MCF 10A (cell line): ENCODE results near the gene CALML6. TPM values are rescaled to one million over a fixed set of nuclear protein-coding genes. Genes with fewer than 3 reads are reported as not detected.
A peak's percentile ranks its signal among the peaks of the same experiment; 100 is the strongest.

Experiments used
- Bru-seq: library from RNA; stranded (reverse); fragments of 400-500 nt; gene quantifications from one replicate; lab custom pipeline; 2021; lab: Mats Ljungman, UMichigan
- BruChase-seq, 2 experiments: library from RNA; stranded (reverse); fragments of 400-500 nt; gene quantifications; one replicate each; lab custom pipeline; 2021; lab: Mats Ljungman, UMichigan
- BruUV-seq: library from RNA; stranded (reverse); fragments of 400-500 nt; replicated peaks from 2 replicates; lab custom pipeline; 2021; lab: Mats Ljungman, UMichigan
- CTCF ChIA-PET: fragments of 300-600 bp; sonication (Branson Sonifier 250); formaldehyde crosslinking; extraction: SDS; loops from one replicate; lab custom pipeline; 2021; ENCODE audit warnings: antibody characterized with exemption, inconsistent platforms; lab: Yijun Ruan, JAX
- POLR2A ChIA-PET: fragments of 300-600, 350-650 bp; sonication (Branson Sonifier 250); formaldehyde crosslinking; extraction: SDS; loops from one replicate; lab custom pipeline; 2020; ENCODE audit warnings: antibody characterized with exemption, inconsistent platforms; lab: Yijun Ruan, JAX
- DNase-seq: peaks from one replicate; pipeline ENCODE4 v3.0.0-alpha.2; 2018; ENCODE audit not compliant: unreplicated experiment
- H3K27ac Mint-ChIP-seq: one replicate; pipeline ENCODE4 v1.8.0; 2022; ENCODE audit warnings: mild to moderate bottlenecking, low read depth, mixed read lengths; ENCODE audit not compliant: unreplicated experiment
- H3K27me3 Mint-ChIP-seq: one replicate; pipeline ENCODE4 v1.8.0; 2022; ENCODE audit warnings: mixed read lengths; ENCODE audit not compliant: insufficient read depth, unreplicated experiment
- H3K36me3 Mint-ChIP-seq: one replicate; pipeline ENCODE4 v1.8.0; 2022; ENCODE audit warnings: mild to moderate bottlenecking, moderate library complexity, mixed read lengths; ENCODE audit not compliant: insufficient read depth, unreplicated experiment
- H3K4me1 Mint-ChIP-seq: one replicate; pipeline ENCODE4 v1.8.0; 2022; ENCODE audit warnings: mixed read lengths; ENCODE audit not compliant: insufficient read depth, unreplicated experiment
- H3K4me3 Mint-ChIP-seq: one replicate; pipeline ENCODE4 v1.8.0; 2022; ENCODE audit warnings: mild to moderate bottlenecking, moderate library complexity, mixed read lengths; ENCODE audit not compliant: unreplicated experiment
- H3K9me3 Mint-ChIP-seq: one replicate; pipeline ENCODE4 v1.8.0; 2022; ENCODE audit warnings: mixed read lengths; ENCODE audit not compliant: unreplicated experiment
- intact Hi-C: fragments of 100-400 bp; cut with micrococcal nuclease; formaldehyde crosslinking; loops from 2 replicates; pipeline ENCODE4 v1.14.1; 2022
- long read RNA-seq: library from polyadenylated mRNA; stranded (forward); transcript quantifications from one replicate; pipeline ENCODE4 v2.0.0, GENCODE V29; 2022
- total RNA-seq: library from RNA; stranded (reverse); gene quantifications from 2 replicates; pipeline ENCODE4 v1.2.3, GENCODE V29; 2022
- TF ChIP-seq, protein P1 (sequence below): fragments of 200-600 bp; IDR thresholded peaks from one replicate; pipeline ENCODE4 v1.8.0; 2022; ENCODE audit warnings: antibody characterized with exemption, mild to moderate bottlenecking; ENCODE audit not compliant: unreplicated experiment

CALML6 gene, protein sequence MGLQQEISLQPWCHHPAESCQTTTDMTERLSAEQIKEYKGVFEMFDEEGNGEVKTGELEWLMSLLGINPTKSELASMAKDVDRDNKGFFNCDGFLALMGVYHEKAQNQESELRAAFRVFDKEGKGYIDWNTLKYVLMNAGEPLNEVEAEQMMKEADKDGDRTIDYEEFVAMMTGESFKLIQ
- total RNA-seq: 1.7 and 2.8 TPM in 2 replicates
- Bru-seq, nascent RNA: percentile 29 among the genes with signal in this experiment
- BruChase-seq, experiment 1, labeled RNA remaining after a 6-hour chase: percentile 43 among the genes with signal in this experiment
- percentile 33 among the genes with signal in this experiment for BruChase-seq, experiment 2, labeled RNA remaining after a 2-hour chase
- long read RNA-seq: 0 reads

DNA sequence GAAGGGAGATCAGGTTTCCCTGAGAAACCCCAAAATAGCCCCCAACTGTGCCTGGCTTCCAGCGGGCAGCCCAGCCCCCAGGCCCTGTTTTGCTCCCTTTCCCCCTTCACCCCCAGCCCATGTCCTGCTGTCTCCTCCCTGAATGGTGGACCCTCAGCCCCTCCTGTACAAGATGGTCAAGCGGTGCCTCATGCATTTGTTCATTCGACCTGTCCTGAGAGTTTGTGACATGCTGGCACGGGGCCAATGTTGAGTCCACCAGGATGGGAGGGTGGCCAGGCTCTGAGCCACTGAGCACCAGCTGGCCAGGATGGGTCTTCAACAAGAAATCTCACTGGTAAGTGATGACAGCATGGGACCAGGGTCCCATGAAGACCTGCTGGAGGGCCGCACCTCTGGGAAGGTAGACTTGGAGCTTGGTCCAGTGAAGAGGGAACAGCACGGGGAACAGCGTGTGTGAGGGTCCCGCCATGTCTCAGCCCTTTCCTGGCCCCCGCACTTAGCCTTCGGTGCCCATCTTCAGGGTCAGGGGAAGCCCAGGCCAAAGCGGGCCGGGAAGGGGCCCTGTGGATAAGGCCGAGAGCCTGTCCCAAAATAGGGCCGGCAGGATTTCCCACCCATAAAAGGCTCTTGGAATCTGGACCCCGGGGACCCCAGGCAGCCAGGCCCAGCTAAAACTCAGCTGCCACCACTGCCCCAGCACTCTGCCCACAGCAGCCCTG is at the start of gene CALML6:
CALML6 (plus strand) TSS at position 290 of the 722 bp plus-strand sequence; CDS start at position 311, 21 bp downstream.
- Mint-ChIP-seq H3K27me3 (no peaks in the 10 kb centered on the region), H3K36me3 (peaks cover 6% of the 10 kb centered on the region), H3K27ac (no peak within 1 kb of the TSS), H3K4me3 (no peak within 1 kb of the TSS), H3K4me1 (peaks cover 2% of the 10 kb centered on the region), H3K9me3 (no peaks in the 10 kb centered on the region)
- intact Hi-C loops: no loop called here
- no TSS peak for BruUV-seq
- no peak for DNase-seq
- ChIA-PET POLR2A (interaction anchor here (0.6 kb wide), 2 partner anchors 7 to 52 kb away, joined by 3 read pairs; no protein-coding TSS in a partner anchor), CTCF (interaction anchor here (0.6 to 1.5 kb wide), 2 partner anchors 20 to 130 kb away, joined by 3 to 5 read pairs; no protein-coding TSS in a partner anchor)
- TF ChIP-seq, protein P1, sequence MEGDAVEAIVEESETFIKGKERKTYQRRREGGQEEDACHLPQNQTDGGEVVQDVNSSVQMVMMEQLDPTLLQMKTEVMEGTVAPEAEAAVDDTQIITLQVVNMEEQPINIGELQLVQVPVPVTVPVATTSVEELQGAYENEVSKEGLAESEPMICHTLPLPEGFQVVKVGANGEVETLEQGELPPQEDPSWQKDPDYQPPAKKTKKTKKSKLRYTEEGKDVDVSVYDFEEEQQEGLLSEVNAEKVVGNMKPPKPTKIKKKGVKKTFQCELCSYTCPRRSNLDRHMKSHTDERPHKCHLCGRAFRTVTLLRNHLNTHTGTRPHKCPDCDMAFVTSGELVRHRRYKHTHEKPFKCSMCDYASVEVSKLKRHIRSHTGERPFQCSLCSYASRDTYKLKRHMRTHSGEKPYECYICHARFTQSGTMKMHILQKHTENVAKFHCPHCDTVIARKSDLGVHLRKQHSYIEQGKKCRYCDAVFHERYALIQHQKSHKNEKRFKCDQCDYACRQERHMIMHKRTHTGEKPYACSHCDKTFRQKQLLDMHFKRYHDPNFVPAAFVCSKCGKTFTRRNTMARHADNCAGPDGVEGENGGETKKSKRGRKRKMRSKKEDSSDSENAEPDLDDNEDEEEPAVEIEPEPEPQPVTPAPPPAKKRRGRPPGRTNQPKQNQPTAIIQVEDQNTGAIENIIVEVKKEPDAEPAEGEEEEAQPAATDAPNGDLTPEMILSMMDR: no peak

DNA sequence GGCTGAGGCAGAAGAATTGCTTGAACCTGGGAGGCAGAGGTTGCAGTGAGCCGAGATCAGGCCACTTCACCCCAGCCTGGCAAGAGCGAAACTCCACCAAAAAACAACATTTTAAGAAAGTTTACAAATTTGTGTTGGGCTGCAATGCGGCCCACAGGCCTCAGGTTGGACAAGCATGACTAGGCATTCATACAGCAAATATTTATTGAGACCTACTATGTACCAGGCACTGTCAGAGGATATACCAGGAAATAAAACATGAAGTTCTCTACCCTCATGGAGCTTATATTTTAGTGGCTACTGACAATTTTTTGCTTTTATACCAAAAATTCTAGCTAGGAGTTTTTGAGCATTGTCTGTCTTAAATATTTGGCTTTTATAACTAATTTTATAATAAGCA is 47.9 kb upstream of the CALML6 start:
- intact Hi-C loops: no loop called here
- DNase-seq: no peak
- H3K4me1 Mint-ChIP-seq: peaks cover 20% of the 10 kb centered on the region
- BruUV-seq: no TSS peak
- peaks cover 12% of the 10 kb centered on the region for H3K36me3 Mint-ChIP-seq
- TF ChIP-seq, protein P1: no peak
- H3K27me3 Mint-ChIP-seq: no peaks in the 10 kb centered on the region
- POLR2A ChIA-PET: interaction anchor here (0.9 to 1.8 kb wide), 2 partner anchors 13 to 21 kb away, joined by 3 read pairs; no protein-coding TSS in a partner anchor
- H3K4me3 Mint-ChIP-seq: no peak overlapping the region
- H3K9me3 Mint-ChIP-seq: no peaks in the 10 kb centered on the region
- H3K27ac Mint-ChIP-seq: no peak overlapping the region
- CTCF ChIA-PET: interaction anchor here (0.5 to 0.8 kb wide), 3 partner anchors 8 to 34 kb away, joined by 3 to 4 read pairs (median 4); no protein-coding TSS in a partner anchor

DNA sequence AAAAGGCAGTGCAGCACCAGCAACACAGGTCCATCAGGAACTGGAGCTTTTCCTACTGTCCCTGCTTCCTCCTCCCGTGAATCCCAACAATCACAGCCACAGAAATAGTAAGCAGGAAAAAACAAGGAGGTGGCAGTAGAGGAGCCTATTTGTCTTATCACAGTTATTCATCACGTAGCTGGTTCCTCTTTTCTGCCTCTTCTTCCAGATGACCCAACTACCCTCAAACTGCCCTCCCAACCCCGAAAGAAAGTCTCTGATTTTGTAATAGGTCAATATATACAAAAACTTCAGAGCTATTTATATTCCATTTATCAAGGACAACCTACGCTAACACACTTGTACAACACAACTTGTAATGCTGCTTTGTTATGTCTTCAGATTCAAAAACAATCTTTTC is 45.6 kb upstream of the CALML6 start:
- peaks cover 13% of the 10 kb centered on the region for H3K4me1 Mint-ChIP-seq

More for the DNA sequence above, 45.6 kb upstream of the CALML6 start:
- POLR2A ChIA-PET: interaction anchor here (0.8 to 1.0 kb wide), 2 partner anchors 11 to 20 kb away, joined by 4 to 6 read pairs; no protein-coding TSS in a partner anchor
- no peaks in the 10 kb centered on the region for H3K27me3 Mint-ChIP-seq
- H3K27ac Mint-ChIP-seq: peak overlapping the region; percentile 9
- DNase-seq: no peak
- TF ChIP-seq, protein P1: no peak
- BruUV-seq: no TSS peak
- H3K9me3 Mint-ChIP-seq: no peaks in the 10 kb centered on the region
- peaks cover 24% of the 10 kb centered on the region for H3K36me3 Mint-ChIP-seq
- H3K4me3 Mint-ChIP-seq: no peak overlapping the region
- intact Hi-C loops: no loop called here
- CTCF ChIA-PET: interaction anchor here (0.7 to 0.8 kb wide), 2 partner anchors 18 to 29 kb away, joined by 3 read pairs; no protein-coding TSS in a partner anchor
